Esophagus squamous epithelium (tissue), 5 donors: ENCODE measurements around the gene RGS6. TPM values are rescaled to one million over a fixed set of nuclear protein-coding genes. Genes with fewer than 3 reads are reported as not detected.

Experiments
- DNase-seq: peaks from one replicate; lab custom pipeline; 2025; lab: John Stamatoyannopoulos, UW
- H3K27ac ChIP-seq, 4 donors: fragments of 200-600 bp; sonication (generic); one replicate each; pipeline ENCODE4 v1.5.1; 2016 to 2019; ENCODE audit warnings: mild to moderate bottlenecking in 1 of 4
- H3K27me3 ChIP-seq, 4 donors: fragments of 200-600 bp; sonication (generic); 1 replicate in 3 of 4; 2 replicates in 1 of 4; pipeline versions ENCODE4 v1.5.1 to v1.6.0; 2017 to 2021; ENCODE audit warnings: antibody characterized with exemption in 1 of 4
- H3K36me3 ChIP-seq, 3 donors: fragments of 200-600 bp; sonication (generic); one replicate each; pipeline ENCODE4 v1.5.1; 2016 to 2019
- H3K4me1 ChIP-seq, 3 donors: fragments of 200-600 bp; sonication (generic); one replicate each; pipeline ENCODE4 v1.5.1; 2017 to 2019
- H3K4me3 ChIP-seq, 4 donors: fragments of 200-600 bp; sonication (generic); 1 replicate in 3 of 4; 2 replicates in 1 of 4; pipeline ENCODE4 v1.5.1; 2016 to 2019; ENCODE audit warnings: mild to moderate bottlenecking in 2 of 4, moderate library complexity in 1 of 4
- H3K9me3 ChIP-seq, 3 donors: fragments of 200-600 bp; sonication (generic); one replicate each; pipeline ENCODE4 v1.5.1; 2016 to 2019
- CTCF ChIP-seq, 6 experiments: fragments of 450-650 bp in 4 of 6; fragments of 200-600 bp in 2 of 6; sonication (generic) in 2 of 6; IDR thresholded peaks; one replicate each; pipeline ENCODE4 v1.5.1; 2016 to 2019; ENCODE audit warnings: antibody characterized with exemption in 6 of 6, mild to moderate bottlenecking in 4 of 6, moderate library complexity in 4 of 6
- POLR2A ChIP-seq, 4 donors: fragments of 450-650 bp; IDR thresholded peaks; one replicate each; pipeline ENCODE4 v1.6.1; 2017; ENCODE audit warnings: antibody characterized with exemption in 4 of 4, mild to moderate bottlenecking in 4 of 4, moderate library complexity in 3 of 4
- WGBS, 2 donors: methylation state at CpG; one replicate each; pipeline ENCODE4 v1.1.5; 2018; 5-methylcytosine and 5-hydroxymethylcytosine counted together
- intact Hi-C: fragments of 100-400 bp; cut with DNase I; formaldehyde crosslinking; loops from one replicate; pipeline ENCODE4 v1.15.0; 2022
- total RNA-seq, 4 donors: library from RNA; depleted of rRNA; stranded (reverse); fragments of >200 nt; gene quantifications; one replicate each; pipeline ENCODE4 v1.1.0, GENCODE V29; 2016
- donor health status: DM: yes; HTN: yes; CAD: no.

RGS6 gene
- total RNA-seq, 4 donors from 2014 or later: 0.06 to 0.76 (median 0.66) TPM; not detected in 1

DNA sequence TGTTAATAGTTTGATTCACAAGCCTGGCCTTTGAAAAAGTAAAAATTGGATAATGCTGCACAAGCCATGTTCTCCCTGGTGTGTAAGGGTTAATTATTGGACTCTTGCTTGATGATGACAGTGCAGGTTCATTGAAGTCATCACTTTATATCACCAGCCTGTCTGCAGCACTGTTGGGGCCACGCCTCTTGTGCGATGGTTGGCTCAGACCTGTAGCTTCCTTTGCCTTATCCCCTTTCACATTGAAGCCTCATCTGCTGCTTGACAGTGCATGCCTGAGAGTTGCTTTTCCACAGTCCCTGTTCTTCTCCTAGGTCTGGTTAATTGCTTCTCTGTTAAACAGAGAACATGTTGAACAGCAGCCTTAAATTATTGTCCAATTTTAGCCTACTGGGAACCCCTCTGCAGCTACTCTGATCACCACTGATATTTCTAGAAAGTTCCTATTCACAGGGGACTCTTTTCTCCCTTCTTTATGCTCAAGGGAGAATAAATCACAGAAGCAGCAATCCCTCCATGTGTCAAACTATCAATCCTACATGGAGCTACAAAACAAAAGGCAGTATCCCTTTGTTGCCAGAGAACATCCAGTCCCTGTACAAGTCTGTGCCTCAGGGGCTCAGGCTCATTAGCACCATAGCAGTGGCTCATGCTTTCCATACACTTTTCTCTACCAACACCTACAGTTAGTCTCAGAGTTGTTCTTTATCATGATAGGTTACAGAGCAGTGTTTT lies 322.1 kb downstream of the RGS6 start:
- peaks cover 0 to 5% (median 0%) of the 10 kb centered on the region in 3 donors for H3K9me3 ChIP-seq
- no peaks in the 10 kb centered on the region for H3K4me1 ChIP-seq

GRCh38 chr14:72254937-72255472 lies 322.8 kb downstream of the RGS6 start:
- H3K4me3 ChIP-seq: no peak overlapping the region
- intact Hi-C loops: no loop called here
- no peaks in the 10 kb centered on the region for H3K36me3 ChIP-seq
- H3K9me3 ChIP-seq: peaks cover 0 to 5% (median 0%) of the 10 kb centered on the region in 3 donors
- DNase-seq: no peak
- no peak for TF ChIP-seq CTCF (IDR thresholded peaks at IDR 0.05)
- TF ChIP-seq POLR2A (IDR thresholded peaks at IDR 0.05): no peak
- H3K4me1 ChIP-seq: no peaks in the 10 kb centered on the region
- WGBS, 2 donors: 65 to 68% methylated on average over 4 of the region's 4 CpGs
- no peak overlapping the region for H3K27ac ChIP-seq
- H3K27me3 ChIP-seq: no peaks in the 10 kb centered on the region

More for the DNA sequence above, 322.1 kb downstream of the RGS6 start:
- intact Hi-C loops: no loop called here
- Histone ChIP-seq H3K27ac (no peak overlapping the region), H3K4me3 (no peak overlapping the region), H3K36me3 (no peaks in the 10 kb centered on the region), H3K27me3 (no peaks in the 10 kb centered on the region)
- WGBS, 2 donors: 55 to 69% methylated on average over 2 of the region's 2 CpGs
- DNase-seq: no peak
- TF ChIP-seq POLR2A (IDR thresholded peaks at IDR 0.05) (no peak), CTCF (IDR thresholded peaks at IDR 0.05) (no peak)

- Histone ChIP-seq H3K36me3 (no peaks in the 10 kb centered on the region), H3K27me3 (no peaks in the 10 kb centered on the region), H3K9me3 (peaks cover 0 to 5% (median 0%) of the 10 kb centered on the region in 3 donors), H3K4me1 (no peaks in the 10 kb centered on the region), H3K4me3 (no peak overlapping the region), H3K27ac (no peak overlapping the region)
- intact Hi-C loops: no loop called here
- TF ChIP-seq CTCF (IDR thresholded peaks at IDR 0.05) (no peak), POLR2A (IDR thresholded peaks at IDR 0.05) (no peak)
- no peak for DNase-seq
- WGBS, 2 donors: 85 to 90% methylated on average over 1 of the region's 1 CpG
Measured at GRCh38 chr14:72256055-72256454, 323.8 kb downstream of the RGS6 start.

DNA sequence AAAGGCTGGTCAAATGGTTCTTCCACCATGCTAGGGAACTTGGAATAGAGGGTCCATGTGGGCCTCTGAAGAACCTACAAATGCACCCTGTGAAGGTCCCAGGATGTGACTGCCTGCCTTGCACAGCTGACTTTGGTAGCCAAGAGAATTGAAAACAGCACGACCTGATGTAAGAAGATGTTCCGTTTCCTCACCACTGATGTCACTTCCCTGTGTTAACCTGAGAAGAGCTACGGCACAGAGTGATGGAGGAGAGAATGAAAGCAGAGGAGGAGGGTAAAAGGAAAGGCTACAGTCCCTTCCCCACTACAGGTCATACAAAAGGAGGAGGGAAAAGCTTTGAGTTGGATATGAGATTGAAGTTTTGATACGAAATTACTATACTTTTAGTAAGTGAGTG lies 328.8 kb downstream of the RGS6 start:
- intact Hi-C loops: no loop called here
- no peak for DNase-seq
- Histone ChIP-seq H3K27ac (no peak overlapping the region), H3K9me3 (peaks cover 0 to 5% (median 0%) of the 10 kb centered on the region in 3 donors), H3K36me3 (no peaks in the 10 kb centered on the region), H3K27me3 (no peaks in the 10 kb centered on the region), H3K4me3 (no peak overlapping the region), H3K4me1 (no peaks in the 10 kb centered on the region)
- WGBS, 2 donors: 59 to 64% methylated on average over 4 of the region's 4 CpGs
- no peak for TF ChIP-seq CTCF (IDR thresholded peaks at IDR 0.05)
- no peak for TF ChIP-seq POLR2A (IDR thresholded peaks at IDR 0.05)

GRCh38 chr14:72262771-72263170 lies 330.5 kb downstream of the RGS6 start:
- TF ChIP-seq POLR2A (IDR thresholded peaks at IDR 0.05) (no peak), CTCF (IDR thresholded peaks at IDR 0.05) (no peak)
- 59 to 91% methylated on average over 1 to 2 of the region's 2 CpGs for WGBS, 2 donors

More at GRCh38 chr14:72262771-72263170, 330.5 kb downstream of the RGS6 start:
- intact Hi-C loops: no loop called here
- no peak overlapping the region for H3K4me3 ChIP-seq
- no peak overlapping the region for H3K27ac ChIP-seq
- H3K36me3 ChIP-seq: no peaks in the 10 kb centered on the region
- no peaks in the 10 kb centered on the region for H3K9me3 ChIP-seq
- H3K27me3 ChIP-seq: no peaks in the 10 kb centered on the region
- H3K4me1 ChIP-seq: no peaks in the 10 kb centered on the region
- no peak for DNase-seq
